ENCODE measurements around the gene ATP9B.
A peak's percentile ranks its signal among the peaks of the same experiment; 100 is the strongest.
"Not testable (repeated sequence)": the region's sequence is repeated elsewhere in the genome, so short reads cannot be mapped to it uniquely, and the experiment has no call there.

Gene ATP9B

GRCh38 chr18:79246309-79247108, 177.3 kb downstream of the ATP9B start:
- DNase-seq: peak; percentile 77

- peak; percentile 45 for DNase-seq
Measured at GRCh38 chr18:79248495-79249060, 179.4 kb downstream of the ATP9B start.

- DNase-seq: no peak
Measured at GRCh38 chr18:79250301-79250981, 181.2 kb downstream of the ATP9B start.

DNA sequence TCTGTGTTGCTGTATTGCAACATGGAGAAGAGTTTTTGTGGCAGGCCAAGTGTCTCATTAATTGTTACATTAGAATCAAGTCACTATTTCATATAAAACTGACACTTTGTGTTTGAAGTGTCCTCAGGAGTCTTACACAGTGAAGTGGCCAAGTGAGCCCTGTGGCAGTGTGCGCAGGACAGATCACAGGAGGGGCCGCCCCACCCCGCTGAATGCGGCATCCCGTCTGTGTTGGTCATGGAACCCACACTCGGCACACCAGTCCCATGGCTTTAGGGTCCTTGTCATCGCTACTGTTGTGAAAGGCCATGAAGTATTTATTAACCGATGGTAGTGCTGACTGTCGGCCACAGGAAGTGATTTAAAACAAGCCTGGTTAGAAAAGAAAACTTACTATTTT, 181.8 kb downstream of the ATP9B start:
- no peak for DNase-seq

GRCh38 chr18:79252904-79253633, 183.9 kb downstream of the ATP9B start:
- DNase-seq: peak; percentile 95

- DNase-seq: no peak
Measured at GRCh38 chr18:79257480-79257879, 188.3 kb downstream of the ATP9B start.

- DNase-seq: peak; percentile 38
Measured at GRCh38 chr18:79258447-79258846, 189.3 kb downstream of the ATP9B start.

DNA sequence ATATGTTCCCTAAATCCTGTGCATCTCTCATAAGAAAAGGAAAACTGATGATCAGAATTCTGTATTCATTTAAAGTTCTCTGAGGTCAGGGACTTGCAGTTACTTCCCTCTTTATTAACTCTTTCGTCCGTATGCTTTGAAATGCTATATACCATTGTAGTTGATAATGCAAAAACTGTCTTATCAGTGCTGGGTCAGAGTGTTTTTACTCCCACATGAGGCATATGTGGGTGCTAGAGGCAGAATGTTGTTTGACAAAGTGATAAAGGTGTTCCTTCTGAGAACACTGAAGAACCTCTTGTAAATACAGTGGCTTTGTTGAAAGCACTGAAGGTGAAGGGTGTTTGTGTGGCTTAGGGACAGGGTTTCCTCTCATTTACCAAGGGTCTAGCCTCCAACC, 190.0 kb downstream of the ATP9B start:
- DNase-seq: peak; percentile 65

GRCh38 chr18:79260023-79260422, 190.8 kb downstream of the ATP9B start:
- peak; percentile 99 for DNase-seq

DNA sequence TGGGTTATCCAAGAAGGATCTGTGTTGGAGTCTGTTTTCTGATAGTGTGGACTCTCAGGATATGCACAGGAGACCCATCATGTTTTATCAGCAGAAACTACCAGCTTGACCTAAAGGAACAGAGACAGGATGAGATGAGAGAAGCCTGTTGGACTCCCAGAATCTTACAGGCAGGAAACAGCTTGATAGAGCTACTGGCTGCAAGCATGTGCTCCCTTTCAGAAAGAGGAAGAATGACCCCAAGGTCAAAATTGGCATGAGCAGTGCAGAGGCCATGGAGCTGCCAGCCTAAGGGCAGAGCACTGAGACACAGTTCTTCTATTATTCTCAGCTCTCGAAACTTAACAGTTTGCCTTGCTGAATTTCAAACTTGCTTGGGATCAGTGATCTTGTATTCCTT, 191.3 kb downstream of the ATP9B start:
- DNase-seq: peak; percentile 65

DNA sequence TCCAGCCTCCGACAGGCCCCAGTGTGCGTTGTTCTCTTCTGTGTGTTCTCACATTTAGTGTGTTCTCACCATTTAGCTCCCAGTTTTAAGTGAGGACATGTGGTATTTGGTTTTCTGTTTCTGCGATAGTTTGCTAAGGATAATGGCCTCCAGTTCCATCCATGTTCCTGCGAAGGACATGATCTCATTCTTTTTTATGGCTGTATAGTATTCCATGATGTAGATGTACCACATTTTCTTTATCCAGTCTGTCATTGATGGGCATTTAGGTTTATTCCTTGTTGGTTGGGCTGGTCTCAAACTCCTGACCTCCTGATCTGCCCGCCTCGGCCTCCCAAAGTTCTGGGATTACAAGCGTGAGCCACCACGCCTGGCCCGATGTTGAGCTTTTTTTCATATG, 195.9 kb downstream of the ATP9B start:
- not testable (repeated sequence) for DNase-seq

- DNase-seq: not testable (repeated sequence)
Measured at GRCh38 chr18:79271812-79272211, 202.6 kb downstream of the ATP9B start.

- DNase-seq: no peak
Measured at GRCh38 chr18:79272916-79273315, 203.7 kb downstream of the ATP9B start.

DNA sequence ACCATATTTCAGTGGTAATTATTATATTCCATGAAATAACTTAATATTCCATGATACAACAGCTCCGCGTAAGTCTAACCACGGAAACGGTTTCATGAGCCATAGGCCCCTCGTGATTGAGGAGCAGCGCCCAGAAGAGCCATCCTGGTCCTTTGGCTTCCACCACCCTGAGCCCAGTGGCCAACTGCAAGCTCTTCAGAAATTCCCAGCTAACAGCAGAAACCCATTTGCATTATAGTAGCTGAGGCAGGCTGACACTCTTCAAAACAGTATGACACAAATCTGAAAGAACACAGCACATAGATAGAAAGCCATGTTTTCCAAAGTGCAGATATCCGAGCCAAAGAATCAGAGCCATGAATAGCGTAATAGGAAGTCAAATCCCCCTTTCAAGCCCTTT, 205.6 kb downstream of the ATP9B start:
- no peak for DNase-seq

DNA sequence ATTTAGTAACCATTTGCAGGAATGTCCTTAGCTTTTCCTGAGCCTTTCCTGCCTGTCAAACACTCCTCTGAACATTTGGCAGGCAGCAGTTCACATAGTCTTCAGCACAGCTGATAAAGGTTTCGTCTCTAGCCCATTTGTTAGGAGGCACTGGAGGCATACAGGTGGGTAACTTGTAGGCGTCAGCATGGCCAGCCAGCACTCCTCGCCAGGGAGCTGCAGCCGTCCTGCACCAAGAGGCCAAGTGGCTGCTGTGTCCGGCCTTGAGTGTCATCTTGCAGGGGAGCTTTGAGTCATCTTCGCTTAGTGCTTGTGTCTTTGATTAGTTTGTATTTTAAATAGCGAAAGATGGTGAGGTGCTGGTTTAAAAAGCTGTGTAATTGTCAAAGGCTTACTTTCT, 206.3 kb downstream of the ATP9B start:
- no peak for DNase-seq

DNA sequence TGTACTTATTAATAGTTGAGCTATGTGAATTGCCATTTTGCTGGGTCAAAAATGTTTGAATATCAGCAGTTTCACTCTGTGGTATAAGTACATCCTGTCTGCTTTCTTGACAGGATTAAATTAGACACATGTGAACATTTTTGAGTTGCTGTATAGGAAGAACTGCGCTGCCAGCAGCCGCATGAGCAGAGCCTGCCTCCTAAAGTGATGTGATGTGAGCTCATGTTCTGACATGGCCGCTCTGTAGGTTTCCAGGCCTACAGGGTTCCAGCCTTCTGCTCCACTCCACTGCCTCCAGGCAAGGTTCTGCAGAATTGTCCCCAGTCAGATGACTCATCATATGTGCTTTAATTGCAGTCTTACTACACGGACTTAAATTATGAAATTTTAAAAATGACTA, 206.8 kb downstream of the ATP9B start:
- DNase-seq: no peak

- no peak for DNase-seq
Measured at GRCh38 chr18:79278896-79279295, 209.7 kb downstream of the ATP9B start.

- peak; percentile 86 for DNase-seq
Measured at GRCh38 chr18:79283131-79283810, 214.1 kb downstream of the ATP9B start.

DNA sequence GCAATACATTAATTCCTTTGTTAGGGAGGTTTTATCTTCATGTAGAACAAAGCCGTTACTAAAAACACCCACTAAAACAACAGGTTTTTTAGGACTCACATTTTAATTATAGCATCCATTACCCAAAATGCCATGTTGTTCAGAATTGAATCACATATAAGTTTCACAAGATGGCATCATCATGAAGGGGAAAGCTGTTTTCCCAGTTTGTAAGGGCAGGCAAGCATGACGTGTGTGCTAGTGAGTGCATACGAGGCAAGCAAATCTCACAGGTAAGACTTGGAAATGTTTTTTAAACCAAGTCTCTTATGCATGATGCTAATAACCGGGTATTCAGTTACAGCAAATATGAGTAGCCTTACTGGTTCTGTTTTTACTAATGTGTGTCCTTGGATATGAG, 214.7 kb downstream of the ATP9B start:
- peak; percentile 38 for DNase-seq

- not testable (repeated sequence) for DNase-seq
Measured at GRCh38 chr18:79285191-79285590, 216.0 kb downstream of the ATP9B start.

DNA sequence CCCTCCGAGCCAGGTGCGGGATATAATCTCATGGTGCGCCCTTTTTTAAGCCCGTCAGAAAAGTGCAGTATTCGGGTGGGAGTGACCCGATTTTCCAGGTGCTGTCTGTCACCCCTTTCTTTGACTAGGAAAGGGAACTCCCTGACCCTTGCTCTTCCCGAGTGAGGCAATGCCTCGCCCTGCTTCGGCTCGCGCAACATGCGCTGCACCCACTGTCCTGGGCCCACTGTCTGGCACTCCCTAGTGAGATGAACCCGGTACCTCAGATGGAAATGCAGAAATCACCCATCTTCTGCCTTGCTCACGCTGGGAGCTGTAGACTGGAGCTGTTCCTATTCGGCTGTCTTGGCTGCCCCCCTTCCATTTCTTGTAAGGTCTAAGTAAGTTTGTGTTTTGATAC, 221.2 kb downstream of the ATP9B start:
- DNase-seq: not testable (repeated sequence)

- no peak for DNase-seq
Measured at GRCh38 chr18:79290876-79291275, 221.7 kb downstream of the ATP9B start.

- no peak for DNase-seq
Measured at GRCh38 chr18:79294235-79294634, 225.0 kb downstream of the ATP9B start.

Measured in NCI-H146 (cell line).